Stimulated activated CD8-positive, alpha-beta memory T cell treated with anti-CD3 and anti-CD28 coated beads, Interleukin-2, amount 100 ng/mL, for 1 hour (primary cell): Measurements from ENCODE around the gene LRRC70.

Experiments
- DNase-seq, 2 donors: peaks; one replicate each; pipeline ENCODE4 v3.0.0-alpha.2; 2020; ENCODE audit warnings: low read depth in 2 of 2

The LRRC70 gene

GRCh38 chr5:62574599-62574998 lies 4.0 kb upstream of the LRRC70 start:
- DNase-seq, result no peak

GRCh38 chr5:62575066-62575465 lies 3.6 kb upstream of the LRRC70 start:
- no peak for DNase-seq

- DNase-seq, result no peak
Measured at GRCh38 chr5:62575489-62575888, 3.1 kb upstream of the LRRC70 start.

- DNase-seq, result no peak
Measured at GRCh38 chr5:62576570-62577170, 1.9 kb upstream of the LRRC70 start.

- no peak for DNase-seq
Measured at GRCh38 chr5:62577488-62577887, 1.1 kb upstream of the LRRC70 start.

- no peak for DNase-seq
Measured at GRCh38 chr5:62579761-62580160, 1.1 kb downstream of the LRRC70 start.

- DNase-seq, result no peak
Measured at GRCh38 chr5:62581836-62582597, 3.4 kb downstream of the LRRC70 start.

GRCh38 chr5:62584391-62584790 lies 5.8 kb downstream of the LRRC70 start:
- no peak for DNase-seq

- DNase-seq, result no peak
Measured at GRCh38 chr5:62585306-62585705, 6.7 kb downstream of the LRRC70 start.

- no peak for DNase-seq
Measured at GRCh38 chr5:62585751-62586150, 7.1 kb downstream of the LRRC70 start.

GRCh38 chr5:62587737-62588136 lies 9.1 kb downstream of the LRRC70 start:
- no peak for DNase-seq

GRCh38 chr5:62588668-62589067 lies 10.0 kb downstream of the LRRC70 start:
- DNase-seq, result no peak

- DNase-seq, result no peak
Measured at GRCh38 chr5:62589504-62589903, 10.9 kb downstream of the LRRC70 start.

GRCh38 chr5:62590387-62590786 lies 11.8 kb downstream of the LRRC70 start:
- no peak for DNase-seq

- DNase-seq, result no peak
Measured at GRCh38 chr5:62592558-62592957, 13.9 kb downstream of the LRRC70 start.

GRCh38 chr5:62593331-62593730 lies 14.7 kb downstream of the LRRC70 start:
- no peak for DNase-seq

- no peak for DNase-seq
Measured at GRCh38 chr5:62594364-62594984, 15.9 kb downstream of the LRRC70 start.

GRCh38 chr5:62596096-62596495 lies 17.5 kb downstream of the LRRC70 start:
- DNase-seq, result no peak

GRCh38 chr5:62596691-62597090 lies 18.1 kb downstream of the LRRC70 start:
- DNase-seq, result no peak

- DNase-seq, result no peak
Measured at GRCh38 chr5:62597314-62597713, 18.7 kb downstream of the LRRC70 start.

- DNase-seq, result no peak
Measured at GRCh38 chr5:62600560-62601252, 22.1 kb downstream of the LRRC70 start.

GRCh38 chr5:62603934-62604333 lies 25.3 kb downstream of the LRRC70 start:
- DNase-seq, result no peak

- DNase-seq, result no peak
Measured at GRCh38 chr5:62605638-62606037, 27.0 kb downstream of the LRRC70 start.
